Measurements from ENCODE around the gene KEL. TPM values are rescaled to one million over a fixed set of nuclear protein-coding genes. Genes with fewer than 3 reads are reported as not detected.
"Not testable (repeated sequence)": the region's sequence is repeated elsewhere in the genome, so short reads cannot be mapped to it uniquely, and the experiment has no call there.

The KEL gene
- not detected in 2 replicates for total RNA-seq (2014; rRNA removed; shearing (Covaris generic); ENCODE audit: low replicate concordance)

- DNase-seq (ENCODE audit: low read depth): no peak
- in situ Hi-C loops (cut with HindIII; ENCODE audit: low pct_unique_long_range_greater_than_20kb, low sequenced_read_pairs): no loop called here
These were observed at the start of gene KEL for GRCh38 chr7:142961973-142962926. TSS of gene KEL (minus strand) at chr7:142962363. CDS start at chr7:142962206, 157 bp downstream.

GRCh38 chr7:143008007-143008901, 46.1 kb upstream of the KEL start:
- in situ Hi-C loops (cut with HindIII; ENCODE audit: low pct_unique_long_range_greater_than_20kb, low sequenced_read_pairs): no loop called here
- DNase-seq (ENCODE audit: low read depth): peak; percentile 42

GRCh38 chr7:143005632-143006260, 43.6 kb upstream of the KEL start:
- no peak for DNase-seq (ENCODE audit: low read depth)
- in situ Hi-C loops (cut with HindIII; ENCODE audit: low pct_unique_long_range_greater_than_20kb, low sequenced_read_pairs): no loop called here

GRCh38 chr7:143003393-143004051, 41.4 kb upstream of the KEL start:
- DNase-seq (ENCODE audit: low read depth): peak; percentile 30
- in situ Hi-C loops (cut with HindIII; ENCODE audit: low pct_unique_long_range_greater_than_20kb, low sequenced_read_pairs): no loop called here

- DNase-seq (ENCODE audit: low read depth): no peak
- in situ Hi-C loops (cut with HindIII; ENCODE audit: low pct_unique_long_range_greater_than_20kb, low sequenced_read_pairs): no loop called here
These were observed 40.7 kb upstream of the KEL start for GRCh38 chr7:143002898-143003297.

- in situ Hi-C loops (cut with HindIII; ENCODE audit: low pct_unique_long_range_greater_than_20kb, low sequenced_read_pairs): no loop called here
- DNase-seq (ENCODE audit: low read depth): no peak
These were observed 39.9 kb upstream of the KEL start for GRCh38 chr7:143002106-143002505.

GRCh38 chr7:143000648-143001047, 38.5 kb upstream of the KEL start:
- DNase-seq (ENCODE audit: low read depth): no peak
- in situ Hi-C loops (cut with HindIII; ENCODE audit: low pct_unique_long_range_greater_than_20kb, low sequenced_read_pairs): no loop called here

GRCh38 chr7:142999793-143000192, 37.6 kb upstream of the KEL start:
- no peak for DNase-seq (ENCODE audit: low read depth)
- in situ Hi-C loops (cut with HindIII; ENCODE audit: low pct_unique_long_range_greater_than_20kb, low sequenced_read_pairs): no loop called here

- in situ Hi-C loops (cut with HindIII; ENCODE audit: low pct_unique_long_range_greater_than_20kb, low sequenced_read_pairs): no loop called here
- no peak for DNase-seq (ENCODE audit: low read depth)
These were observed 36.8 kb upstream of the KEL start for GRCh38 chr7:142998966-142999365.

GRCh38 chr7:142997456-142997989, 35.4 kb upstream of the KEL start:
- DNase-seq (ENCODE audit: low read depth): no peak
- in situ Hi-C loops (cut with HindIII; ENCODE audit: low pct_unique_long_range_greater_than_20kb, low sequenced_read_pairs): no loop called here

GRCh38 chr7:142992427-142992826, 30.3 kb upstream of the KEL start:
- DNase-seq (ENCODE audit: low read depth): no peak
- in situ Hi-C loops (cut with HindIII; ENCODE audit: low pct_unique_long_range_greater_than_20kb, low sequenced_read_pairs): no loop called here

GRCh38 chr7:142984297-142984696, 22.1 kb upstream of the KEL start:
- DNase-seq (ENCODE audit: low read depth): no peak
- in situ Hi-C loops (cut with HindIII; ENCODE audit: low pct_unique_long_range_greater_than_20kb, low sequenced_read_pairs): no loop called here

GRCh38 chr7:142983825-142984224, 21.7 kb upstream of the KEL start:
- in situ Hi-C loops (cut with HindIII; ENCODE audit: low pct_unique_long_range_greater_than_20kb, low sequenced_read_pairs): no loop called here
- DNase-seq (ENCODE audit: low read depth): no peak

GRCh38 chr7:142978402-142978801, 16.2 kb upstream of the KEL start:
- in situ Hi-C loops (cut with HindIII; ENCODE audit: low pct_unique_long_range_greater_than_20kb, low sequenced_read_pairs); DNase-seq (ENCODE audit: low read depth): not testable (repeated sequence)

- in situ Hi-C loops (cut with HindIII; ENCODE audit: low pct_unique_long_range_greater_than_20kb, low sequenced_read_pairs): no loop called here
These were observed 12.5 kb upstream of the KEL start for GRCh38 chr7:142974626-142975025.

GRCh38 chr7:142969183-142969582, 7.0 kb upstream of the KEL start:
- in situ Hi-C loops (cut with HindIII; ENCODE audit: low pct_unique_long_range_greater_than_20kb, low sequenced_read_pairs): no loop called here
- no peak for DNase-seq (ENCODE audit: low read depth)

More at GRCh38 chr7:142974626-142975025, 12.5 kb upstream of the KEL start:
- DNase-seq (ENCODE audit: low read depth): no peak

GRCh38 chr7:142968229-142968628, 6.1 kb upstream of the KEL start:
- no peak for DNase-seq (ENCODE audit: low read depth)
- in situ Hi-C loops (cut with HindIII; ENCODE audit: low pct_unique_long_range_greater_than_20kb, low sequenced_read_pairs): no loop called here
